ENCODE data around the gene GDA.

The GDA gene

DNA sequence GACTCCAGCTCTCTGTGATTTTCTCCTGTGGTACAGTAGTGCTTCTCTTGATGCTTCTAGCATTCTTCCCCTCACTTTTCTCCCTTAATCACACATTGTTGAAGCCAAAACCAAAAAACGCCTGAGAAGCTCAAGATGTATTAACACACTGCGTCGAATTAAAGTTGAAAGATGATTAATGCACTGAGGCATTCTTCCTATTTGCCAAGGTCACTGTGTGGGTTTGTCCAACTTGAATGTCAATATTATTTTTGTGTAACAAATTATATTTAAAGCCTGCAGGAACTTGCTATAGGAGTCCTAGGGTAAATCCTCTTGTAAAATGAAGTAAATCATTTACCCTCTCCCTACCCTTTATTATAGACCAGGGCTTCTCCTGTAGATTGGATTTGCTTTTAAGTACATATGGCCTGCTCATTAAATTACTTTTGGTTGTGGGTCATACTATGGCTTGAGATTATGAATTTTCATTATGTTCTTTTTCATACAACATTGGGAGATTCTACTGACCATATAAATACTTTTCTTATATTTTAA, 68.1 kb downstream of the GDA start:
- TF ChIP-seq CTCF (conservative IDR thresholded peaks at IDR 0.05; ENCODE audit: low read depth, low read length) = no peak
- peak; percentile 5 for DNase-seq (ENCODE audit: low read depth)
- no peak overlapping the region for H3K4me3 ChIP-seq (ENCODE audit: low read depth, low read length)

DNA sequence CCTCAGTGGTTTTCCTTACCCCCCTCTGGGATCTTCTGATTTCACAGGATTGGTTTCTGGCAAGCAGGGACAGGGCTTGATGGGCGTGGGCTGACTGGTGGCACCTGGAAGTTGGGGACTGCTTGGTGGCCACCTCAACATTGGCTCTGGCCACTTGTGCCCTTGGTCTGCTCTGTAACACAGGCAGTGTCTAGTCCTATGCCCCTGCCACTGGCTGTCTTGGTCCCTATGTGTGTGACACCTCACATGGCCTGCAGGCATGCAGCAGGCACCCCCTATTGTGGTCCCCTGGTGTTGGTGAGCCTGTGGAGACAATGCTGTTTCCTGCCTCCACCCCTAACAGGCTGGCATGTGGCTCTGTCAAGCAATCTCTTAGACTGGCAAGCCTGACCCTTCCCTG, 71.3 kb downstream of the GDA start:
- H3K4me3 ChIP-seq (ENCODE audit: low read depth, low read length) = no peak overlapping the region
- no peak for TF ChIP-seq CTCF (conservative IDR thresholded peaks at IDR 0.05; ENCODE audit: low read depth, low read length)

DNA sequence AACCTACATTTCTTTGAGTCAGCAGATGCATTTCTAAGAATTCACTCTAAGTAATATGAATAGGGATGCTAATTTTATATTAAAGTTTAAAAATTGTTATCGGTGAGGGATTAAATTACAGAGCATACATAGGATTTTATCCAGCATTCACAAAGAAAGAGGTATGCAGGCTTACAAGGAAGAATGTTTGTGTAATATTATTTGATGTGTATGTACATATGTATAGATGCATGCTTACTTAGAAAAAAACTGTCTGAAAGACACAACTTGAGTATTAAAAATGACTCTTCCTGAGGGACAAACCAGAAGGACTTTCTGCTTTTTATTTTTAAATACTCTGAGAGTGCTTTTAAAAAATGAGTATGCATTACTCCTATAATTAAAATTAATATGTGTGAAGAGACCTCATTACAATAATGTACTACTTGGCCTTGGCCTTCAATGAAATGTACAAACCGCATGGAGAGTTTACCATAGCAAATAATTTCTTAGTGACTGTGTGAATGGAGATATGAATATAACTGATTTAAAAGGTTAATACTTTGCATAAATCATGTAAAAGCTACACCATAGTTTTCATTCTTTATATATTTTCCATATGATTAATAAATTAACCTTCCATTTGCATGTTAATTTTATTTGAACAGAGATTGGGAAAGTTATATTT, 77.0 kb downstream of the GDA start:
- no peak overlapping the region for H3K4me3 ChIP-seq (ENCODE audit: low read depth, low read length)
- TF ChIP-seq CTCF (conservative IDR thresholded peaks at IDR 0.05; ENCODE audit: low read depth, low read length) = no peak
- no peak for DNase-seq (ENCODE audit: low read depth)

More for the DNA sequence above, 71.3 kb downstream of the GDA start:
- DNase-seq (ENCODE audit: low read depth) = no peak

DNA sequence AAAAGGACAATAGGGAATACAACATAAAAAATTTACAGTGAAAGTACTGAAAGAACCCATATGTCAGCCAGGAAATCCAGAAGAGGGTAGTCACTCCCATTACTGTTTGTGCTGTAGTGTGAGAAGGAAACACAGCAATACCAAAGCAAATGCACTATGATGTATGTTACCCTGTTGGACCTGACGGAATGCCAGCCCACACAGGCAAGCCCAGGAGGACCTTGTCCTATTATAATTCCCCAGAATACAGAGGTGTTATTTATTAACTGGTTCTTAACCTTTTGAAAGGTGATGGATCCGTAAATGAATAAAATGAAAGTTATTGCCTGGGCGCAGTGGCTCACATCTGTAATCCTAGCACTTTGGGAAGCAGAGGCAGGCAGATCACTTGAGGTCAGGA, 79.0 kb downstream of the GDA start:
- no peak for TF ChIP-seq CTCF (conservative IDR thresholded peaks at IDR 0.05; ENCODE audit: low read depth, low read length)

DNA sequence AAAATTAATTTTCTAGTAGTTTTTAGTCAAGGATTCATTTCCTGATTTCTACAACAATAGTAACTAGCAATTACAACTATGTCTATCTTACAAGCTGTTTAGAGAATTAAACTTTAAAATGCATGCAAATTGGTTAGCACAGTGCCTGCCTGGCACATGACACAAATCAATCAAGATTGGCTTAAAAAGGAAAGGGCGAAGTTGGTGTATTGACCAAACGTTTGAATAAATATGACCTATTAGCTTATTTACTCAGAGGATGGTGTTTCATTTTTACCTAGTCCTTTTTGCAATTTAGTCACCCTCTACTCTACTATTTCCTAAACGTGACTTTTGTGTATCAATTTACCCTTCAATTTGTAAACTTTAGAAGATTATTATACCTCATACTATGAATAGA, 83.5 kb downstream of the GDA start:
- no peak for TF ChIP-seq CTCF (conservative IDR thresholded peaks at IDR 0.05; ENCODE audit: low read depth, low read length)
- DNase-seq (ENCODE audit: low read depth) = no peak
- H3K4me3 ChIP-seq (ENCODE audit: low read depth, low read length) = no peak overlapping the region

More for the DNA sequence above, 79.0 kb downstream of the GDA start:
- no peak for DNase-seq (ENCODE audit: low read depth)
- no peak overlapping the region for H3K4me3 ChIP-seq (ENCODE audit: low read depth, low read length)

DNA sequence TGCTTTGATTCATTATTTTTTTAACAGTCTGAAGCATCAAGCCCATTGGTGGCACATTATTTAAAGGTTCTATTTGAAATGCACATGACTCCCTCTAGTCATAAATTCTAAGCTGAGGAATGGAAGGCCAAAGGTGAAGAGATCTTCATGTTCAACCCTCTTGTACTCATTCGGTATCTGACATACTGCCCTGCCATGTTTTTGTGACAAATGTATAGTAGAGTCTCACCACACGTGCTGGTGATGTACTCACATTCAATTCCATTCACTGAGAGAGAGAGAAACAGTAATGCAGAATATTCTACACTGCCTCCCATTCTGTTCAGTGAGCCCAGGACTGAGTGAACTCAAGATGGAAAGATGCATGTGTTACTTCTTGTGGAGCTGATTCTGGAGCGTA, 98.3 kb downstream of the GDA start:
- no peak for TF ChIP-seq CTCF (conservative IDR thresholded peaks at IDR 0.05; ENCODE audit: low read depth, low read length)
- no peak overlapping the region for H3K4me3 ChIP-seq (ENCODE audit: low read depth, low read length)
- no peak for DNase-seq (ENCODE audit: low read depth)

DNA sequence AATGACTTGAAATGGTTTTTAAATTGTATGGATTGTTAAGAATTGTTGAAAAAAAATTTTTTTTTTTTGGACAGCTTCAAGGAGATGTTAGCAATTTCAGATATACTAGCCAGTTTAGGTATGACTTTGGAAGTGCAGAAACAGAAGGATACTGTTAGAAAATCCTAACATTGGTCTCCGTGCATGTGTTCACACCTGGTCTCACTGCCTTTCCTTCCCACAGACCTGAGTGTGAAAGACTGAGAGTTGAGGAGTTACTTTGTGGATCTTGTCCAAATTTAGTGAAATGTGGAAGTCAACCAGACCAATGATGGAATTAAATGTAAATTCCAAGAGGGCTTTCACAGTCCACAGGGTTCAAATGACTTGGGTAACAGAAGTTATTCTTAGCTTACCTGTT, 102.3 kb downstream of the GDA start:
- TF ChIP-seq CTCF (conservative IDR thresholded peaks at IDR 0.05; ENCODE audit: low read depth, low read length) = no peak
- no peak overlapping the region for H3K4me3 ChIP-seq (ENCODE audit: low read depth, low read length)
- DNase-seq (ENCODE audit: low read depth) = no peak
